GM23338 (cell line): ENCODE measurements around the gene HSD11B2. TPM values are rescaled to one million over a fixed set of nuclear protein-coding genes. Genes with fewer than 3 reads are reported as not detected.
A peak's percentile ranks its signal among the peaks of the same experiment; 100 is the strongest.

Experiments
- ATAC-seq: fragments of 200-7000 bp; cut with Tn5 transposase; 3 replicates; pipeline ENCODE4 v1.9.1; 2020
- DNase-seq: peaks from one replicate; pipeline ENCODE4 v3.0.0-alpha.2; 2015; ENCODE audit warnings: low spot score
- H2AFZ ChIP-seq: fragments of 200-600 bp; sonication (generic); 2 replicates; pipeline ENCODE4 v1.8.0; 2016; ENCODE audit warnings: antibody characterized with exemption, mild to moderate bottlenecking, moderate library complexity
- H3F3A ChIP-seq: fragments of 200-600 bp; sonication (generic); replicated peaks from 2 replicates; pipeline ENCODE4 v1.8.0; 2017; ENCODE audit warnings: antibody characterized with exemption, mixed run types, low read depth
- H3K27ac ChIP-seq: fragments of 200-600 bp; sonication (generic); 2 replicates; pipeline ENCODE4 v1.6.1; 2016; ENCODE audit warnings: low read depth
- H3K27me3 ChIP-seq: fragments of 200-600 bp; sonication (generic); 2 replicates; pipeline ENCODE4 v1.8.0; 2016; ENCODE audit warnings: mild to moderate bottlenecking, mixed run types, moderate library complexity; ENCODE audit not compliant: insufficient read depth
- H3K36me3 ChIP-seq: fragments of 200-600 bp; sonication (generic); 2 replicates; pipeline ENCODE4 v1.8.0; 2016; ENCODE audit warnings: mild to moderate bottlenecking; ENCODE audit not compliant: insufficient read depth
- H3K4me1 ChIP-seq: fragments of 200-600 bp; sonication (generic); 2 replicates; pipeline ENCODE4 v1.8.0; 2016; ENCODE audit warnings: mild to moderate bottlenecking, moderate library complexity; ENCODE audit not compliant: insufficient read depth
- H3K4me2 ChIP-seq: fragments of 200-600 bp; sonication (generic); 2 replicates; pipeline ENCODE4 v1.7.1; 2017; ENCODE audit warnings: mixed run types
- H3K4me3 ChIP-seq: fragments of 200-600 bp; sonication (generic); 2 replicates; pipeline ENCODE4 v1.6.1; 2016; ENCODE audit warnings: mixed run types
- H3K79me2 ChIP-seq: fragments of 200-600 bp; sonication (generic); replicated peaks from 2 replicates; pipeline ENCODE4 v1.8.0; 2017; ENCODE audit warnings: mild to moderate bottlenecking; ENCODE audit not compliant: insufficient read depth
- H3K9me2 ChIP-seq: fragments of 200-600 bp; sonication (generic); 2 replicates; pipeline ENCODE4 v1.8.0; 2017; ENCODE audit not compliant: insufficient read depth
- H4K20me1 ChIP-seq: fragments of 200-600 bp; sonication (generic); replicated peaks from 2 replicates; pipeline ENCODE4 v1.8.0; 2017; ENCODE audit warnings: mild to moderate bottlenecking; ENCODE audit not compliant: insufficient read depth
- H3K27ac Mint-ChIP-seq: 2 replicates; pipeline ENCODE4 v1.8.0; 2020; ENCODE audit warnings: inconsistent platforms, mild to moderate bottlenecking, moderate library complexity, mixed read lengths
- H3K27me3 Mint-ChIP-seq: 3 replicates; pipeline ENCODE4 v1.8.0; 2022; ENCODE audit warnings: low read depth, mild to moderate bottlenecking, moderate library complexity, mixed read lengths, inconsistent platforms; ENCODE audit not compliant: insufficient read depth, poor library complexity
- H3K36me3 Mint-ChIP-seq: 3 replicates; pipeline ENCODE4 v1.8.0; 2021; ENCODE audit warnings: low read depth, mild to moderate bottlenecking, inconsistent platforms, moderate library complexity, mixed read lengths
- H3K4me1 Mint-ChIP-seq: 3 replicates; pipeline ENCODE4 v1.8.0; 2020; ENCODE audit warnings: mild to moderate bottlenecking, inconsistent platforms, mixed read lengths
- H3K4me3 Mint-ChIP-seq: 3 replicates; pipeline ENCODE4 v1.8.0; 2021; ENCODE audit warnings: moderate library complexity, mild to moderate bottlenecking, inconsistent platforms, mixed read lengths
- H3K9me3 Mint-ChIP-seq: 3 replicates; pipeline ENCODE4 v1.8.0; 2020; ENCODE audit warnings: moderate library complexity, mild to moderate bottlenecking, inconsistent platforms, mixed read lengths
- CREB1 ChIP-seq: fragments of 250-450 bp; sonication (Bioruptor Pico); IDR thresholded peaks from 2 replicates; pipeline ENCODE4 v1.5.0; 2020; ENCODE audit warnings: low read depth, mild to moderate bottlenecking, moderate library complexity
- CTCF ChIP-seq, 2 experiments: fragments of 200-600 bp in 1 of 2; sonication (generic) in 1 of 2; conservative IDR thresholded peaks; 2 replicates each; pipeline versions ENCODE4 v1.5.1 to v1.6.1; 2016 to 2017; ENCODE audit warnings: antibody characterized with exemption in 2 of 2, low read depth in 2 of 2, mild to moderate bottlenecking in 2 of 2, moderate library complexity in 1 of 2
- ETS1 ChIP-seq: IDR thresholded peaks from 2 replicates; pipeline ENCODE4 v1.6.1; 2016; ENCODE audit warnings: antibody characterized with exemption
- EZH2 ChIP-seq: fragments of 200-600 bp; sonication (generic); IDR thresholded peaks from one replicate; pipeline ENCODE4 v1.8.0; 2017; ENCODE audit warnings: antibody characterized with exemption, mild to moderate bottlenecking, low read depth; ENCODE audit not compliant: unreplicated experiment
- EZH2phosphoT487 ChIP-seq: fragments of 200-600 bp; sonication (generic); IDR thresholded peaks from one replicate; pipeline ENCODE4 v1.8.1; 2018; ENCODE audit warnings: antibody characterized with exemption; ENCODE audit not compliant: unreplicated experiment
- JUNB ChIP-seq: IDR thresholded peaks from one replicate; pipeline ENCODE4 v1.6.1; 2016; ENCODE audit warnings: antibody characterized with exemption; ENCODE audit not compliant: unreplicated experiment
- NANOG ChIP-seq: IDR thresholded peaks from 2 replicates; pipeline ENCODE4 v1.6.1; 2016; ENCODE audit warnings: antibody characterized with exemption, borderline replicate concordance
- POLR2AphosphoS5 ChIP-seq: IDR thresholded peaks from 2 replicates; pipeline ENCODE4 v1.6.1; 2016; ENCODE audit warnings: antibody characterized with exemption, low read depth
- REST ChIP-seq: IDR thresholded peaks from one replicate; pipeline ENCODE4 v1.6.1; 2018; ENCODE audit warnings: antibody characterized with exemption; ENCODE audit not compliant: unreplicated experiment
- STAT1 ChIP-seq: IDR thresholded peaks from one replicate; pipeline ENCODE4 v1.6.1; 2016; ENCODE audit warnings: antibody characterized with exemption; ENCODE audit not compliant: unreplicated experiment
- ZNF114 ChIP-seq: fragments of 250-450 bp; sonication (Bioruptor Pico); IDR thresholded peaks from 2 replicates; pipeline ENCODE4 v1.5.0; 2020; ENCODE audit warnings: mild to moderate bottlenecking, moderate library complexity
- ZNF331 ChIP-seq: fragments of 250-450 bp; sonication (Bioruptor Pico); IDR thresholded peaks from 2 replicates; pipeline ENCODE4 v1.5.0; 2020; ENCODE audit warnings: low read depth, mild to moderate bottlenecking, moderate library complexity
- ZNF462 ChIP-seq: fragments of 250-450 bp; sonication (Bioruptor Pico); IDR thresholded peaks from 2 replicates; pipeline ENCODE4 v1.5.0; 2020; ENCODE audit warnings: mild to moderate bottlenecking, moderate library complexity
- polyA plus RNA-seq: library from polyadenylated mRNA; unstranded; fragments of >200 nt; fragmentation: Nextera tagmentation; extraction: Ambion mirVana; gene quantifications from 2 replicates; pipeline ENCODE4 v1.2.1, GENCODE V29; 2016
- total RNA-seq: library from RNA; depleted of rRNA; stranded (reverse); fragments of >200 nt; shearing (Covaris generic); gene quantifications from 2 replicates; pipeline ENCODE4 v1.2.3, GENCODE V29; 2014

Gene HSD11B2
- total and polyA plus RNA-seq, 2 experiments from 2014 or later = 14.8 to 23.0 TPM

- no peaks in the 10 kb centered on the region for H3K9me3 Mint-ChIP-seq
- DNase-seq = no peak
These were observed 21.3 kb upstream of the HSD11B2 start for GRCh38 chr16:67409631-67410030.

More at GRCh38 chr16:67409631-67410030, 21.3 kb upstream of the HSD11B2 start:
- H3K36me3 ChIP-seq = no peaks in the 10 kb centered on the region
- Mint-ChIP-seq H3K27me3 (peaks cover 10% of the 10 kb centered on the region), H3K4me1 (peaks cover 31% of the 10 kb centered on the region), H3K36me3 (no peaks in the 10 kb centered on the region; the same call in 2 of the 3 replicates), H3K27ac (0 out of 2 replicates have a peak overlapping the region, but pooled peaks have one; percentile 42), H3K4me3 (no peak overlapping the region)
- H2AFZ ChIP-seq = no peak overlapping the region
- H3K27me3 ChIP-seq = no peaks in the 10 kb centered on the region
- H3K4me2 ChIP-seq = no peak overlapping the region
- no peaks in the 10 kb centered on the region for H3K79me2 ChIP-seq
- TF ChIP-seq ETS1 (no peak), EZH2 (no peak), CREB1 (CRISPR knock-in tag) (no peak), CTCF (conservative IDR thresholded peaks at IDR 0.05; ENCODE audit: low read depth in 2 of 2) (no peak), POLR2AphosphoS5 (no peak), ZNF331 (CRISPR knock-in tag) (no peak), EZH2phosphoT487 (no peak), JUNB (no peak), REST (no peak), STAT1 (no peak), NANOG (no peak), ZNF114 (CRISPR knock-in tag) (no peak), ZNF462 (CRISPR knock-in tag) (no peak)
- H4K20me1 ChIP-seq = no peaks in the 10 kb centered on the region; the same call in 1 of the 2 replicates
- H3K27ac ChIP-seq = no peak overlapping the region
- no peak for ATAC-seq
- no peaks in the 10 kb centered on the region for H3K9me2 ChIP-seq
- H3F3A ChIP-seq = no peaks in the 10 kb centered on the region; the same call in 1 of the 2 replicates
- H3K4me1 ChIP-seq = peaks cover 31% of the 10 kb centered on the region
- H3K4me3 ChIP-seq = no peak overlapping the region
